Right atrium auricular region (tissue), 2 donors: ENCODE measurements around the gene FMN2. TPM values are rescaled to one million over a fixed set of nuclear protein-coding genes. Genes with fewer than 3 reads are reported as not detected.

Experiments
- DNase-seq: peaks from one replicate; pipeline ENCODE4 v3.0.0-alpha.2; 2019; ENCODE audit warnings: low spot score
- H3K27ac ChIP-seq, 2 donors: fragments of 200-600 bp; sonication (generic); 1 replicate in 1 of 2; 2 replicates in 1 of 2; pipeline ENCODE4 v1.5.1; 2016 to 2019
- H3K27me3 ChIP-seq, 2 donors: fragments of 200-600 bp; sonication (generic); one replicate each; pipeline versions ENCODE4 v1.5.1 to v1.6.0; 2017 to 2019
- H3K36me3 ChIP-seq: fragments of 200-600 bp; sonication (generic); one replicate; pipeline ENCODE4 v1.5.1; 2016
- H3K4me1 ChIP-seq, 2 donors: fragments of 200-600 bp; sonication (generic); one replicate each; pipeline versions ENCODE4 v1.5.1 to v1.6.0; 2017 to 2019
- H3K4me3 ChIP-seq, 2 donors: fragments of 200-600 bp; sonication (generic); 1 replicate in 1 of 2; 2 replicates in 1 of 2; pipeline ENCODE4 v1.5.1; 2017 to 2019; ENCODE audit warnings: mild to moderate bottlenecking in 1 of 2, moderate library complexity in 1 of 2
- H3K9me3 ChIP-seq, 2 donors: fragments of 200-600 bp; sonication (generic); one replicate each; pipeline ENCODE4 v1.5.1; 2019
- total RNA-seq, 2 donors: library from RNA; depleted of rRNA; stranded (reverse); fragments of >200 nt; gene quantifications; one replicate each; pipeline ENCODE4 v1.1.0, GENCODE V29; 2016
- TF ChIP-seq, protein P1 (sequence below), 2 donors: fragments of 200-600 bp; sonication (generic); IDR thresholded peaks; one replicate each; pipeline ENCODE4 v1.5.1; 2019; ENCODE audit warnings: antibody characterized with exemption in 2 of 2

Gene FMN2
- total RNA-seq, 2 donors from 2014 or later: 0.15 TPM; not detected in 1

DNA sequence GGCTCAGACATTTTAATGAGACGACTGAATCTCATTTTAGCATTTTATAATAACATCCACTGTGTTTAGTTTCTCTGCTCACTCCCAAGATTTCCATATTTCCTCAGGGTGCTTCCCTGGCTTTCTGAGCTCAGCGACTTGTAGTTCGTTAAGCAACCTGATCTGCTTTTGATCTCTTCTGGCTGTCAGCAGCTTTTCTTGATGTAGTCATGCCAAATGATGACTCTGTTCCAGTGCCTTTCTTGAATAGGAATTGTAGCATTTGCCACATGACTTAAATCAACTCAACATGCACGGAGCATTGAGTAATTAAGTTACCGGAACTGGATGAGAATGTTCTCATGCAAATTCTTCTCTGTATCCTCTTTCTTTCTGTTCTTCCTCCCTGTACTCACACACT, 246.1 kb downstream of the FMN2 start:
- Histone ChIP-seq H3K9me3 (no peaks in the 10 kb centered on the region), H3K4me1 (no peaks in the 10 kb centered on the region), H3K27ac (no peak overlapping the region), H3K4me3 (no peak overlapping the region), H3K36me3 (no peaks in the 10 kb centered on the region), H3K27me3 (no peaks in the 10 kb centered on the region)
- DNase-seq: no peak
- TF ChIP-seq, protein P1, sequence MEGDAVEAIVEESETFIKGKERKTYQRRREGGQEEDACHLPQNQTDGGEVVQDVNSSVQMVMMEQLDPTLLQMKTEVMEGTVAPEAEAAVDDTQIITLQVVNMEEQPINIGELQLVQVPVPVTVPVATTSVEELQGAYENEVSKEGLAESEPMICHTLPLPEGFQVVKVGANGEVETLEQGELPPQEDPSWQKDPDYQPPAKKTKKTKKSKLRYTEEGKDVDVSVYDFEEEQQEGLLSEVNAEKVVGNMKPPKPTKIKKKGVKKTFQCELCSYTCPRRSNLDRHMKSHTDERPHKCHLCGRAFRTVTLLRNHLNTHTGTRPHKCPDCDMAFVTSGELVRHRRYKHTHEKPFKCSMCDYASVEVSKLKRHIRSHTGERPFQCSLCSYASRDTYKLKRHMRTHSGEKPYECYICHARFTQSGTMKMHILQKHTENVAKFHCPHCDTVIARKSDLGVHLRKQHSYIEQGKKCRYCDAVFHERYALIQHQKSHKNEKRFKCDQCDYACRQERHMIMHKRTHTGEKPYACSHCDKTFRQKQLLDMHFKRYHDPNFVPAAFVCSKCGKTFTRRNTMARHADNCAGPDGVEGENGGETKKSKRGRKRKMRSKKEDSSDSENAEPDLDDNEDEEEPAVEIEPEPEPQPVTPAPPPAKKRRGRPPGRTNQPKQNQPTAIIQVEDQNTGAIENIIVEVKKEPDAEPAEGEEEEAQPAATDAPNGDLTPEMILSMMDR (IDR thresholded peaks at IDR 0.05): no peak

GRCh38 chr1:240338837-240339236, 247.2 kb downstream of the FMN2 start:
- H3K27me3 ChIP-seq: no peaks in the 10 kb centered on the region
- no peaks in the 10 kb centered on the region for H3K36me3 ChIP-seq
- H3K9me3 ChIP-seq: no peaks in the 10 kb centered on the region
- H3K4me3 ChIP-seq: no peak overlapping the region
- no peaks in the 10 kb centered on the region for H3K4me1 ChIP-seq
- DNase-seq: no peak
- TF ChIP-seq, protein P1 (IDR thresholded peaks at IDR 0.05): no peak
- no peak overlapping the region for H3K27ac ChIP-seq

DNA sequence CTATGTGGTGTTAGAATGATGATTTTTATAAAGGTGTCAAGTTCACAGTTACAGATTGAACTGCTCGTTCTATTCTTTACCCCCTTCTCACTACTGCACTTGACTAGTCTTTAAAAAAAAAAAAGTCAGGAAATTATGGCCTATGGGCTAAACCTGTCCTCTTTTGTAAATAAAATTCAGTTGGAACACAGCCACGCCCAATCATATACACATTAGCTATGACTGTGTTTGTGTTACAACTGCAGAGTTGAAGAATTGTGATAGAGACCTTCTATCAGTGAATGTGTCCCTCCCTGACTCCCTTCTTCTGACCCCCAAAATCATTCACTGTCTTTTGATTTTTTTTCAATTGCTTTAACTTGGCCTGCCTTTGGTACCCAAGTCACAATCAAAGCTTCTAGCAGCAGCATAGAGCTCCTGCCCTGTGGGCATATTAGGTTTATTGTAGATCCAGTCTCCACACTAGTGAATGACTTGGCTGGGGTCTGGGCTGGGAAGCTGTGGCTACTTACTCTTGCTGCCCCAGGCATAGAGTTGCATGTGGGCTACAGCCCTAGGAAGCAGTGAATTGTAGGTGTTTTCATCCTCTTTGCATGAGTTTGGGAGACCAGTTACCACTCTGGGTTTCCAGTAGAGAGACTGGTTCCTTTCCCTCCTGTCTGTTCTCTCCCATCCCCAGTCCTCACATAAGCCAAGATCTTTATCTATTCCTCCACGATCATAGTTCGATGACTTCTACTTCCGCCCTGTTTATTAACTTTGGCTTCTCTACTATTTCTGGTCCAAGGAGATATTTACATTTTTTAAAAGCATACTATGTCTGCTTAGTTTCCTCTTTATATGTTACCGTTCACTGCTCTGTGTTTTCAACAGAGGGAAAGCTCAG, 249.9 kb downstream of the FMN2 start:
- Histone ChIP-seq H3K9me3 (no peaks in the 10 kb centered on the region), H3K4me1 (no peaks in the 10 kb centered on the region), H3K4me3 (no peak overlapping the region), H3K27ac (no peak overlapping the region), H3K36me3 (no peaks in the 10 kb centered on the region), H3K27me3 (no peaks in the 10 kb centered on the region)
- TF ChIP-seq, protein P1 (IDR thresholded peaks at IDR 0.05): no peak
- no peak for DNase-seq

DNA sequence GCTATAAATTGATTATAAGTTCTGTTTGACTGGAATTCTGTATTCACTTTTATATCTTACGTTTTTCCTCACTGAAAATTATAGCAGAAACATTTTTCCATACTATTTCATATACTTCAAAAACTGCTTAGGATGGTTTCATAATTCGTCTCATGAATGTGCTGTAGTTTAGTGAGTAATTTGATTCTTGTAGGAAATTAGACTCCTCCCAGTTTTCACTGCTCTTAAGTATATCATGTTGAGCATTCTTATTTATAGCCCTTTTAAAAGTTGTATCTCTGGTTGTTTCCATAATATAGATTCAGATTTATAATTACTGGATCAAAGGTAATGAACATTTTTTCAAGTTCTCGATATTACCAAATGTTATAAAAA, 250.6 kb downstream of the FMN2 start:
- no peak for DNase-seq
- TF ChIP-seq, protein P1 (IDR thresholded peaks at IDR 0.05): no peak
- H3K36me3 ChIP-seq: no peaks in the 10 kb centered on the region
- no peaks in the 10 kb centered on the region for H3K27me3 ChIP-seq
- H3K27ac ChIP-seq: no peak overlapping the region
- no peaks in the 10 kb centered on the region for H3K4me1 ChIP-seq
- no peak overlapping the region for H3K4me3 ChIP-seq
- no peaks in the 10 kb centered on the region for H3K9me3 ChIP-seq

- DNase-seq: no peak
- H3K27ac ChIP-seq: no peak overlapping the region
- H3K9me3 ChIP-seq: no peaks in the 10 kb centered on the region
- no peaks in the 10 kb centered on the region for H3K27me3 ChIP-seq
- no peak overlapping the region for H3K4me3 ChIP-seq
- no peaks in the 10 kb centered on the region for H3K4me1 ChIP-seq
- TF ChIP-seq, protein P1 (IDR thresholded peaks at IDR 0.05): no peak
- no peaks in the 10 kb centered on the region for H3K36me3 ChIP-seq
Observed at GRCh38 chr1:240343045-240343444, 251.4 kb downstream of the FMN2 start.

- Histone ChIP-seq H3K27me3 (no peaks in the 10 kb centered on the region), H3K36me3 (no peaks in the 10 kb centered on the region), H3K9me3 (no peaks in the 10 kb centered on the region), H3K27ac (no peak overlapping the region), H3K4me1 (no peaks in the 10 kb centered on the region), H3K4me3 (no peak overlapping the region)
- DNase-seq: no peak
- TF ChIP-seq, protein P1 (IDR thresholded peaks at IDR 0.05): no peak
Observed at GRCh38 chr1:240343966-240344365, 252.3 kb downstream of the FMN2 start.
